CD14-positive monocyte (primary cell): Measurements from ENCODE around the gene CHST11. TPM values are rescaled to one million over a fixed set of nuclear protein-coding genes. Genes with fewer than 3 reads are reported as not detected.

Experiments used
- DNase-seq, 3 donors: peaks; one replicate each; pipeline ENCODE4 v3.0.0-alpha.2; 2011 to 2022
- H2AFZ ChIP-seq: 2 replicates; pipeline ENCODE4 v1.6.0; 2012; ENCODE audit warnings: mild to moderate bottlenecking, low read depth, low read length, inconsistent platforms; ENCODE audit not compliant: insufficient read depth, poor library complexity, severe bottlenecking
- H3K27ac ChIP-seq, 2 donors: 1 replicate in 1 of 2; 2 replicates in 1 of 2; pipeline ENCODE4 v1.5.1; 2012 to 2013; ENCODE audit warnings: low read length in 2 of 2, control low read depth in 1 of 2, inconsistent platforms in 1 of 2, low read depth in 1 of 2, mild to moderate bottlenecking in 1 of 2
- H3K27me3 ChIP-seq, 2 donors: one replicate each; pipeline versions ENCODE4 v1.6.0 to v1.6.1; 2011 to 2013; ENCODE audit warnings: low read length in 2 of 2; ENCODE audit not compliant: control insufficient read depth in 2 of 2, insufficient read depth in 2 of 2
- H3K36me3 ChIP-seq, 2 donors: replicated peaks in 1 of 2; 1 replicate in 1 of 2; 2 replicates in 1 of 2; pipeline versions ENCODE4 v1.5.1 to v1.6.1; 2012 to 2013; ENCODE audit warnings: low read length in 2 of 2, control low read depth in 1 of 2, inconsistent platforms in 1 of 2, mild to moderate bottlenecking in 1 of 2; ENCODE audit not compliant: insufficient read depth in 2 of 2, control insufficient read depth in 1 of 2
- H3K4me1 ChIP-seq, 2 donors: 1 replicate in 1 of 2; 2 replicates in 1 of 2; pipeline versions ENCODE4 v1.5.1 to v1.6.1; 2012 to 2013; ENCODE audit warnings: low read length in 2 of 2, control low read depth in 1 of 2, inconsistent platforms in 1 of 2, mild to moderate bottlenecking in 1 of 2, moderate library complexity in 1 of 2; ENCODE audit not compliant: insufficient read depth in 2 of 2, control insufficient read depth in 1 of 2
- H3K4me2 ChIP-seq: replicated peaks from 2 replicates; pipeline ENCODE3; 2012; ENCODE audit warnings: low read length, moderate library complexity, mild to moderate bottlenecking; ENCODE audit not compliant: poor library complexity, severe bottlenecking; ENCODE audit errors: extremely low read depth
- H3K4me3 ChIP-seq, 3 experiments: fragments of 200-600 bp in 1 of 3; sonication (generic) in 1 of 3; replicated peaks in 1 of 3; 1 replicate in 2 of 3; 2 replicates in 1 of 3; pipeline ENCODE4 v1.5.1; 2011 to 2013; ENCODE audit warnings: low read length in 3 of 3, mild to moderate bottlenecking in 3 of 3, control low read depth in 2 of 3, low read depth in 2 of 3, inconsistent platforms in 1 of 3, moderate library complexity in 1 of 3
- H3K79me2 ChIP-seq: 2 replicates; pipeline ENCODE4 v1.6.0; 2012; ENCODE audit warnings: mild to moderate bottlenecking, control low read depth, inconsistent platforms, low read length, moderate library complexity; ENCODE audit not compliant: insufficient read depth
- H3K9ac ChIP-seq: 2 replicates; pipeline ENCODE4 v1.6.0; 2017; ENCODE audit warnings: low read length, mild to moderate bottlenecking; ENCODE audit not compliant: insufficient read depth, poor library complexity, severe bottlenecking
- H3K9me3 ChIP-seq, 2 donors: replicated peaks in 1 of 2; 1 replicate in 1 of 2; 2 replicates in 1 of 2; pipeline versions ENCODE4 v1.5.1 to v1.6.1; 2012 to 2013; ENCODE audit warnings: low read length in 2 of 2, control low read depth in 1 of 2; ENCODE audit not compliant: control insufficient read depth in 1 of 2, insufficient read depth in 1 of 2
- H4K20me1 ChIP-seq: 2 replicates; pipeline ENCODE4 v1.6.0; 2012; ENCODE audit warnings: mild to moderate bottlenecking, low read length, control low read depth, moderate library complexity; ENCODE audit not compliant: insufficient read depth
- H3K27ac Mint-ChIP-seq, 7 donors: one replicate each; pipeline ENCODE4 v1.8.0; 2020; ENCODE audit warnings: mild to moderate bottlenecking in 7 of 7, mixed read lengths in 7 of 7, moderate library complexity in 6 of 7, inconsistent platforms in 2 of 7
- H3K27me3 Mint-ChIP-seq, 3 donors: one replicate each; pipeline ENCODE4 v1.8.0; 2021 to 2022; ENCODE audit warnings: low read depth in 3 of 3, mild to moderate bottlenecking in 3 of 3, mixed read lengths in 3 of 3, moderate library complexity in 3 of 3, inconsistent platforms in 1 of 3
- H3K36me3 Mint-ChIP-seq, 2 donors: one replicate each; pipeline ENCODE4 v1.8.0; 2020; ENCODE audit warnings: mixed read lengths in 2 of 2, inconsistent platforms in 1 of 2, mild to moderate bottlenecking in 1 of 2
- H3K4me1 Mint-ChIP-seq: one replicate; pipeline ENCODE4 v1.8.0; 2020; ENCODE audit warnings: mild to moderate bottlenecking, mixed read lengths
- H3K4me3 Mint-ChIP-seq, 2 donors: one replicate each; pipeline ENCODE4 v1.8.0; 2020; ENCODE audit warnings: mild to moderate bottlenecking in 2 of 2, mixed read lengths in 2 of 2, moderate library complexity in 1 of 2
- H3K9me3 Mint-ChIP-seq, 7 donors: one replicate each; pipeline ENCODE4 v1.8.0; 2020 to 2022; ENCODE audit warnings: mixed read lengths in 7 of 7, mild to moderate bottlenecking in 6 of 7, moderate library complexity in 6 of 7, inconsistent platforms in 2 of 7
- CTCF ChIP-seq: fragments of 200-600 bp; IDR thresholded peaks from one replicate; pipeline ENCODE4 v1.8.0; 2022; ENCODE audit warnings: antibody characterized with exemption, mild to moderate bottlenecking
- WGBS: methylation state at CpG from one replicate; pipeline ENCODE4 v1.1.5; 2013; ENCODE audit warnings: missing lambda C conversion rate; ENCODE audit not compliant: insufficient coverage; 5-methylcytosine and 5-hydroxymethylcytosine counted together
- intact Hi-C, 2 donors: fragments of 100-400 bp; cut with micrococcal nuclease; formaldehyde crosslinking; loops; one replicate each; pipeline versions ENCODE4 v1.15.0 to v1.15.1; 2023
- polyA plus RNA-seq, 3 donors: library from polyadenylated mRNA; depleted of rRNA in 1 of 3; unstranded in 2 of 3; stranded (reverse) in 1 of 3; fragments of 300-500 nt in 2 of 3; fragments of >200 nt in 1 of 3; fragmentation: Illumina TruSeq in 2 of 3; gene quantifications; 1 replicate in 2 of 3; 2 replicates in 1 of 3; pipeline ENCODE4 v1.2.3, GENCODE V29; 2012 to 2021

The CHST11 gene
- polyA plus RNA-seq, 3 donors: 44.4 to 66.6 (median 48.4) TPM

GRCh38 chr12:104627231-104627989 is 170.7 kb downstream of the CHST11 start:
- Histone ChIP-seq H3K4me1 (peaks cover 28 to 38% of the 10 kb centered on the region in 2 donors), H3K27me3 (no peaks in the 10 kb centered on the region), H3K4me2 (no peak overlapping the region), H3K9ac (no peak overlapping the region), H2AFZ (no peak overlapping the region), H3K36me3 (peaks cover 0 to 27% of the 10 kb centered on the region in 2 donors), H3K27ac (no peak overlapping the region), H3K9me3 (no peaks in the 10 kb centered on the region), H3K4me3 (no peak overlapping the region), H4K20me1 (peaks cover 97% of the 10 kb centered on the region), H3K79me2 (peaks cover 99% of the 10 kb centered on the region)
- Mint-ChIP-seq H3K27ac (peak overlapping the region in 2 of 7 donors; percentile 7 to 70), H3K9me3 (peaks cover 0 to 2% (median 0%) of the 10 kb centered on the region in 7 donors), H3K4me1 (peaks cover 39% of the 10 kb centered on the region), H3K27me3 (peaks cover 0 to 1% (median 0%) of the 10 kb centered on the region in 3 donors), H3K4me3 (no peak overlapping the region), H3K36me3 (peaks cover 33 to 55% of the 10 kb centered on the region in 2 donors)
- intact Hi-C loops: no loop called here
- WGBS: 100% methylated on average over 3 of the region's 7 CpGs
- DNase-seq: no peak
- no peak for TF ChIP-seq CTCF

GRCh38 chr12:104627990-104628830 is 171.5 kb downstream of the CHST11 start:
- H3K4me3 ChIP-seq: no peak overlapping the region
- H3K79me2 ChIP-seq: peaks cover 99% of the 10 kb centered on the region
- no peak overlapping the region for H3K9ac ChIP-seq
- no peak for DNase-seq
- intact Hi-C loops: no loop called here
- peaks cover 20 to 30% of the 10 kb centered on the region in 2 donors for H3K4me1 ChIP-seq
- H3K36me3 ChIP-seq: peaks cover 0 to 27% of the 10 kb centered on the region in 2 donors
- H4K20me1 ChIP-seq: peaks cover 95% of the 10 kb centered on the region
- H3K27me3 ChIP-seq: no peaks in the 10 kb centered on the region
- 99% methylated on average over 15 of the region's 16 CpGs for WGBS
- no peak overlapping the region for H2AFZ ChIP-seq
- no peaks in the 10 kb centered on the region for H3K9me3 ChIP-seq
- H3K27ac Mint-ChIP-seq: peak overlapping the region in 4 of 7 donors; percentile 25 to 81 (median 38)
- no peak for TF ChIP-seq CTCF
- peak overlapping the region; percentile 40 to 60 for H3K27ac ChIP-seq
- no peak overlapping the region for H3K4me3 Mint-ChIP-seq
- peaks cover 0 to 1% (median 0%) of the 10 kb centered on the region in 3 donors for H3K27me3 Mint-ChIP-seq
- peaks cover 0 to 2% (median 0%) of the 10 kb centered on the region in 7 donors for H3K9me3 Mint-ChIP-seq
- peaks cover 36% of the 10 kb centered on the region for H3K4me1 Mint-ChIP-seq
- peaks cover 35 to 56% of the 10 kb centered on the region in 2 donors for H3K36me3 Mint-ChIP-seq
- H3K4me2 ChIP-seq: no peak overlapping the region
